NCI-H774 (cell line): ENCODE results near the gene PRPS1L1.

ENCODE experiments used
- DNase-seq: peaks from one replicate; lab custom pipeline; 2025; lab: John Stamatoyannopoulos, UW

Gene PRPS1L1

GRCh38 chr7:18013936-18014335 is 13.7 kb downstream of the PRPS1L1 start:
- no peak for DNase-seq

DNA sequence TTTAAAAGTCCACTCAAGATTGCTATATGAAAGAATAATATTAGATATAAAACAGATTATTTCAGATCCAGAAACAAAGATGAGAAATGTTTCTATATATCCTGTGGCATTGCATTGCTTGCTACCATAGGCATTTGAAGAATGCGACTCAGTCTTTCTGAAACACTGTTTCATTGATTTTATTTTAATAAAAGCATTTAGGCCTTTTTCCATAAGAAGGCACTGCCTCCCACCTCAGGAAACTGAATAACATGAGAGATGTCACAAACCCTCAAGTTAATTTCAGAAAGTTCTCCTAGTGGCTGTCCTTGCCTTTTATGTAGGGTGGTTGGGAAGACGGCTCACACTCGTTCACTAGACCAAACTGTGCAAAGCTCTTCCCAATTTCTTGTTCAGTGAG is 23.3 kb downstream of the PRPS1L1 start:
- DNase-seq: no peak

- no peak for DNase-seq
Observed at GRCh38 chr7:18003286-18003994, 24.2 kb downstream of the PRPS1L1 start.

GRCh38 chr7:17998692-17999091 is 29.0 kb downstream of the PRPS1L1 start:
- DNase-seq: no peak

GRCh38 chr7:17996442-17997223 is 31.0 kb downstream of the PRPS1L1 start:
- DNase-seq: no peak

DNA sequence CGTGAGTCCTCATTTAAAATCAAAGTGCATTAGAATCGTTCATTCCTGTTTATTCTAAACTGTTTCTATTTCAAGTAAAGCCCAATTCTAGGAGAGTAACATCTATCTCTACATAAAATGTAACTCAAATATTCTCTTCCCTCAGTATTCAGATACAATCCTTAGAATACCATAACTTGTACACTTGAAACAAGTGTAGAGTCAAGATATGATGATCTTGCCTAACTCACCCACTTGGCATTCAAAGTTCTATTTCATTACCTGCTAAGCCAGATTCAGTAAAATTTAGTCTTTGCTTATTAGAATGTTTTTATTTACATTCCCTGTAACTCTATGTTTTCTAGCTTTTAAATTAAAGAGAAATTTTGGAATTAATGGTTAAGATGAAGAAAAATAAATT is 31.6 kb downstream of the PRPS1L1 start:
- DNase-seq: no peak

DNA sequence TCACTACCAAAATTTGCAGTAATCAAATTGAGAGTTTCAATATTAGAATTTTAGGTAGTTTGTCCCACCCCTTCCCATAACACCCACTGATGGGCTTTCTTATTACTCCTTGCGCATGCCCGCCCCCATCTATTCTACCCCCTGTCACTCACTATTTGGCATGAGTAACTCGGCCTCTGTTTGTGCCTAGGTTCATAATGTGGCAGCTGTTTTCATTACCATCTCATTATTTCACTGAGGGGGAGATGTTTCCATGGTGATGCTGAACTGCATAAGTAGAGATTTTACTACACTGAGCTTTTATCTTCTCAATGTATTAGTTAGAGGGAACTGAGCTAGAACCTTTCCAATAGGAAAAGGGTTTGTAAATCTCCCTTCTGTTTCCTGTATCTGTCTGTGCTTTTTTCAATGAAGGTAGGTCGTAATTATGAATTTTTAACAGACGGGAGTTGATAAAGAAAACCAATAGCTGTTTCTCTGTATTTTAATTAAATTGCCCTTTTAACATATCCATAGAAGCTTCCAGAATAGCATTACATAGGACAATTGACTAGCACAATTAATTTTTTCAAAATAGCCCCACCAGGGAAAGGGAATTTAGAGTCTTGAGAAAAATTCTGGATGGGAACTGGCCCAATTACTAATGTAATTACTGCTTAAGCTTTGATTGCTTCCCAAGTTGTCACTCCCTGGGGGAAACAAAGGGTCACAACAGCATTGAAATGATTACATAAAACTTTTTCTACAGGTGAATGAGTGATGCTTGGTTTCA is 33.4 kb downstream of the PRPS1L1 start:
- no peak for DNase-seq

DNA sequence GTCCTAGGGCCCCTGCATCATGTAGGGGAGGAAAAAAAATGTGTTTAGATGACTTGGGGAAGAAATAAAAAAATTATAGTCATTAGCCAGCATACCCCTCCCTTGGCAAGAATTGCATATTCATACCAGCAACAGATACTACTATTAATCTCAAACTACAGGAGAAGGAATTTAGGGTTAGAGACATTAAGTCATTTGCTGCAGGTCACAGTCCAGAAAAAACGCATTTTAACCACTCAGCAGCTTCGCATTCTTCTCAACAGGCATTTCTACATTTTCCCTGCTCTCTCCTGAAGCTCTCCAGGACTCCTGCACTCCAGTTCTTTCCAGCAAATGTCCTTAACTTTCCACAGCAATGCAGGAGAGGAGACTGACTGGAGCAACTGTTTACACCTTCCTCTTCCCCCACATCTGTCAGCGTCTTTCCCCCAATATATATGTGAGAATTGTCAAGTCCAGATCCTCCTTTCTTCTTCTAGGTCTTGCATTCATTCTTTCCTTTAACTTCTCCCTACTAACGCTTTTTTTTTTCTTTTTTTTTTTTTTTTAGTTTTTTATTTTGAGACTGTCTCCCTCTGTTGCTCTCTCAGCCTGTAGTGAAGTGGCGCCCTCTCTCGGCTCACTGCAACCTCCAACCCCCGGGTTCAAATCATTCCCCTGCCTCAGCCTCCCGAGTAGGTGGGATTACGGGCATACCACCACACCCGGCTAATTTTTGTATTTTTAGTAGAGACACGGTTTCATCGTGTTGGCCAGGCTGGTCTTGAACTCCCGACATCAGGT is 35.6 kb downstream of the PRPS1L1 start:
- DNase-seq: no peak

DNA sequence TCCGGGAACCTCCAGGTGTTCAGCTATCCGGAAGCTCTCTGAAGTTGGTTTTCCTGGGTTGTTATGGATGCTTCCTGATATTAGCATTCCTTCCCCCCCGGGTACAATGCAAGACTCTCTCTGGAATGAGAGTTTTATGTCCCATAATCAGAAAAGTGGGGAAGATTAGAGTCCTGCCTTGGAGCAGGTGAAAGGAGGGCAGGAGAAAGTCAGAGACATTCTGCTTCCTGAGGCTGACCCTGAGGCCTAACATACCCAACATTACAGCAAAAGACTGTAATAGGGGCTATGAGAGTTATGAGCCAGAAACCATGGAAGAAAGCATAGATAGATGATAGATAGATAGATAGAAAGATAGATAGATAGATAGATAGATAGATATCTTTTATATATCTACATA is 36.9 kb downstream of the PRPS1L1 start:
- no peak for DNase-seq

- DNase-seq: no peak
Observed at GRCh38 chr7:17989546-17989945, 38.1 kb downstream of the PRPS1L1 start.

DNA sequence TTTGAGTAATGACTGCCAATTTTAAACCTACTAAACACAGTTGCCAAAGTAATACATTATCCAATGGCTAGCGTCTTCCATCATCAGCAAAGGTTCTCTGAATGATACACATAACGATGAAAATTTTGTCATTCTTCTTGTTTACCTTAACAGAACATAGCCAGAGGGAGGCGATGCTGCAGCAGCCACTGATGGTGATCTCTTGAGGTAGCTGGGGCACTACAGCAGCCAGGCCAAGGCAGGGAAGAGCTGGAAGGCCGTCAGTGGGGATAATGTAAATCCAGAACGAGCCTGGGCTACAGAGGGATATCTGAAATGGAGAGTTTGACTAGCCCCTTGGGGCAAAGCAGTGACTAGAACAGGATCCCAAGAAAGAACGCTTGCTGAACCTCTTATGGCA is 38.8 kb downstream of the PRPS1L1 start:
- DNase-seq: no peak

DNA sequence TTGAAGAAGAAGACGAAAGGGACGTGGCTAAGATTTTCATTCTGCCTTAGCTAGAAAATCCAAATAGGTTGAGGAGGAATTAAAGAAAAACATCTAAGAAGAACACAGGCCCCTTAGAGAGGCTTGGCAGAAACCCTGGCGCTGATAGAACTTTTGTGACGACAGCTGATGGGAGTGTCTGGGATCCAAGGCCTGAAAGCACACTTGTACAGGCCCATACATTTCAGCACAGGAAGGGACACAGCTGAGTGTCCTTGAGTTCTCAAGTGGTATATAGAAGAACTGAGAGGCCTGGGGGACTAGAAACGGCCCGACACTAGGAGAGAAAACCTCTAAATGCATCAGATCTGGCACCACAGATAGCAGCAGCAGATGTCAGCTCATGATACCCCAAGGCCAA is 39.5 kb downstream of the PRPS1L1 start:
- DNase-seq: no peak

- no peak for DNase-seq
Observed at GRCh38 chr7:17986851-17987250, 40.8 kb downstream of the PRPS1L1 start.

- no peak for DNase-seq
Observed at GRCh38 chr7:17985473-17986239, 42.0 kb downstream of the PRPS1L1 start.

DNA sequence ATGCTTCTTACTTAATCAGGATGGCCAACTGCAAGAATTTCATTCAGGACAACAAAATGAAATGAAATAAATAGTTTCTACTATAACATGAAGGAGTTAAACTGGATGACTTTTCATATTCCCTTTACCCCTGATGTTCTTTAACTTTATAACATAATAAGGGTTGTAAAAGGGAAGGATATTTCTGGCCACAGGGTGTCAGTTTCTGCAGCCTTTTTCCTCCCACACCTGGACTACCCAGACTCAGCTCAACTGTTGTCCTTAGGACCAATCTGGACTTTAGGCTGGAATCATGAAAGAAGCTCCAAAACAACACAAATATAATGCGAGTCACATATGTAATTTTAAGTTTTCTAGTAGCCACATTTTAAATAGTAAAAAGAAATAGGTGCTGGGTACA is 43.4 kb downstream of the PRPS1L1 start:
- DNase-seq: no peak

GRCh38 chr7:17983221-17984062 is 44.2 kb downstream of the PRPS1L1 start:
- no peak for DNase-seq

DNA sequence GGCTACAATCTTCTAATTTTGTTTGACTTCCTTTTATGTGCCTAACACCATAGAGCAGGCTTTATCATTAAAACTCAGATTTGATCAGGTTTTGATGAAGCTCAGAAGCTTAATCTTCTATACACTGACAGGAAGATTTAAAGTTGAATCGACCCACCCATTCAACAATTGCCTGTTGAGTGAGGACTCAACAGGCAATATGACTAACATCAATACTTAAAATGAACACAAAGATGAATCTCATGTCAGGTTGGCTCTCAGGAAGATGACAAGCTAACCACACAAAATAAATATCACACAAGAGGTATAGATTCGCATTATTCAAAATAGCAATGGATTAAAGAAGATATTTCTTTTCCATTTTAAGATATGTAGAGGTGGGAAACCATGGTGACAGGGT is 50.7 kb downstream of the PRPS1L1 start:
- no peak for DNase-seq
